GM18858 (cell line): ENCODE measurements around the gene CELSR3.

Source experiments
- ATAC-seq: cut with Tn5 transposase; IDR thresholded peaks from one replicate; pipeline ENCODE4 v1.9.1; 2021; ENCODE audit not compliant: unreplicated experiment

The CELSR3 gene

DNA sequence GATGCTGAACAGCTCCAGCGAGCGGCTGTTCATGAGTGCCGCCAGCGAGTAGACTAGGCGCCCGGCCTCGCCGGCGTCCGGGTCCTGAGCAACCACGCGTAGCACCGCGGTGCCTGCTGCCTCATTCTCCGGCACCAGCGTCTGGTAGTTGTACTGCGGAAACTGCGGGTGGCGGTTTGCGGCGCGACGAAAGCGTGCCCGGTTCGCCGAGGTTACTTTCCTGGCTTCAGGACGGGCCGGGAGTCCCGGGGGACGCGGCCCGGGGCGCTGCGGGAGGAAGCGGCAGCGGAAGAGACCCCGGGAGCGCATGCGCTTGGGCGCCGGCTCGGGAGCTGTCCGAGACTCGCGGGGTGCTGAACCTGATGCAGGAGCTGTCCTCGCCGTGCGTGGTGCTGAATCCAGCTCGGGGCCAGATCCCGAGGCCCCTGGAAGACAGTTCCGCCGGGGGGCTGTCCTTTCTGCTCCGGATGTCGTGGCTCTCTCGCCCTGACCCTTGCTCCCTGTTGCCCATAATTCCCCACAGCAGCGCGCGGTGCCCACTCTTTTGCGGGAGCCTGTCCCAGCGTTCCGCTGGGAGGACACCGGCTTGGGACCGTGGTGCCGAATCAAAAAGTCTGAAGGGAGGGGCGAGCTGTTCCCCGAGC lies 1.1 kb downstream of the CELSR3 start:
- no peak for ATAC-seq

- no peak for ATAC-seq
Measured at GRCh38 chr3:48660800-48661400, 1.8 kb downstream of the CELSR3 start.

DNA sequence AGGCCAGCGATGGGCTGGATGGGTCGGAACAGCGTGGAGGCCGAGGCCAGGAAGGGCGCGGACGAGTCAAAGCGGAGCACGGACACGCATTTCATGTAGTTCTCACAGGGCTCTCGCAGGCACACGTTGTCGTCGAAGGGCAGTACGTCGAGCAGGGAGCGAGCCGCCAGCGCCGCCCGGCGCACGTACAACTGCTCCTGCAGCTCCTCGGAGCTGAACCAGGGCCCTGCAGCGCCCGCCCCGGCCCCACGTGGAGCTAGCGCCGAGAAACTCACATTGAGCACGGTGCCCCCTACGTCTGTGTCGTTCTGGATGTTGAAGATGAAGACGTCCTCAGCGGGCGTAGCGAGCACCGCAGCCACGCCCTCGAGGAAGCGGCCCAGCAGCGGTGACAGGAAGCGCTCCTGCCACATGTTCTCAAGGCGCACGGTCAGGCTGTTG lies 5.8 kb downstream of the CELSR3 start:
- no peak for ATAC-seq

- ATAC-seq, result no peak
Measured at GRCh38 chr3:48656061-48656840, 6.4 kb downstream of the CELSR3 start.

DNA sequence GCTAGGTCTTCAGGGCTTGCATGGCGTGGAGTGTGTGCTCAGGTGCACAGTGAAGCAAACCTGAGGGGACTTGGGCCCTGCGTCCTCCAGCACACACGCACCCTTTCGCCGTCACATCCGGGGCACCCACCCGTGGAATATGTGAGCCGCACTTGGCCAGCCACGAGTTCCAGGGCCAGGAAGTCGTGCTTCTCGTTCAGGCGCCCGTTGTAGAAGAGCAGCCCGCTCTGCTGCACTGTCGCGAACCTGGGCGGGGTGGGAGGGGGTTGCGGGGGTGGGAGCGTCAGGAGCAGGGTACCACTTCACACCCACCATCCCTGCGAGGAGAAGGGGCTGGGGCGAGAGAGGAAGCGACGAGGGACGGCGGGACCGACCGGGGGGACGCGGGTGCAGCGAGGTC lies 7.1 kb downstream of the CELSR3 start:
- no peak for ATAC-seq

- ATAC-seq, result no peak
Measured at GRCh38 chr3:48655063-48655462, 7.6 kb downstream of the CELSR3 start.

DNA sequence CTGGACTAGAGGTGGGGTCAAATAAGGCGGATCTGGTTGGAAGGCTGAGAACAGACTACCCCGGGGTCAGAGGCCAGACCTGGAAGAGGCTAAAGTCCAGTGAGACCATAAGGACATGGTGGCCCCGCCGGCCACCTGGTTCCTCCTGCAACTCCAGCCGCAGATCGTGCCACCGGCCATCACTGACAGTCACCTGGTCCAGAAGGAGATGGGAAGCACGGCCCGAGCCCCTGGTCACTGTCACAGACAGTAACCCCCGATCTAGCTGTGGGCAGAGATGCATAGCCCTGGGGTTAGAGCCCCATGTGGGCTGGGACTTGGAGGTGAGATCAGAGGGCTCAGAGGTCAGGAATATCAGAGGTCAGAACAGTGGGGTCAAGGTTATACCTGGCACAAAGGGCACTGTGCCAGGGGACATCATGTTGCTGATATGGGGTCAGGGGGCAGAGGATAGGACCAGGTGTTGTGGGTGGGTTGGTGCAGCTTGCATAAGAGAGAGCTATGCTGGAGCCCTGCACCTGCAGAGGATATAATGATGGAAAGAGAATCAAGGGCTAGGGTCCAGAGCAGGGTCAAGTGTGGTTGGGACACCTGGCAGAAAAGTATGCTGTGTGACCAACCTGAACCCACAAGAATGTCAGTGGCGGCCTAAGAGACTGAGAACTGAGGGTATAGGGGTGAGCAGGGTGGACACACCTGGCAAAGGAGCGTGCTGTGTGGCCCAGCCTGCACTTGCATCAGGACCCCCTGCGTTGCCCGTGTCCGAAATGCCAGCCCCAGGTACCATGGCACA lies 9.6 kb downstream of the CELSR3 start:
- no peak for ATAC-seq

DNA sequence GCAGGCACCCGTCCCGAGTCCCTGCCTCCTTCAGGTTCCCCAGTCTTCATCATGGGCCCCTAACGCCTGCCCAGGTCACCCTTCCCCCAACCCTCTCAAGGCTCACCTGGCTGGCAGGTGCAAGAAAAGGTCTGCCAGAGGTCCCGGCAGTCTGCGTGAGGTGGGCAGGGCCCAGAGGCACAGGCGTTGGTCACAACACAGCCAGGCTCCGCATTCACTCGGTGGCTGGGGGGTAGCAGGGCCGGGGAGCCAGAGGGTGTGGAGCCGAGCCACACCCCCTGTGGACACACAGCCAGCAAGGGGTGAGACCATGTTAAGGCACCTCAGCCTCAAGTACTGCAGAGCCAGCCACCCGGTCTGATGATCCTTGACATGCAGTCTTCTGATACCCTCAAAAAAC lies 10.9 kb downstream of the CELSR3 start:
- ATAC-seq, result no peak

DNA sequence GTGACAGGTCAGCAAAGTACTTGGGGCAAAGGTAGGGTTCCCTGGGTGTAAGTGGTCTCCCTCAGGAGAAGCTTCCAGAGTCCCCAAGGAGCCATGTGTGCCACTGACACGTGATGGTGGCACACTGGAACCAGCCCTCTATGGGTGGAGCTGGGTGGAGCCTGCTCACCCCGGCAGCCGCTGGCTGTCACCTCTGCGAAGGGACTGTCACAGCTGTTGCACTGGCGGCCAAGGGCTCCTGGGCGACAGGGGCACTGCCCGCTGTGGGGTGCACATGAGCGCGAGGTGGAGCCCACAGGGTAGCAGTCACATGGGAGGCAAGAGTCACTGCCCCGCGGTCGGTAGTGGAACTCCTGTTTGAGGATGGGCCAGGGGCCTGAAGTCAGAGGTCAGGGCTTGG lies 12.0 kb downstream of the CELSR3 start:
- no peak for ATAC-seq

DNA sequence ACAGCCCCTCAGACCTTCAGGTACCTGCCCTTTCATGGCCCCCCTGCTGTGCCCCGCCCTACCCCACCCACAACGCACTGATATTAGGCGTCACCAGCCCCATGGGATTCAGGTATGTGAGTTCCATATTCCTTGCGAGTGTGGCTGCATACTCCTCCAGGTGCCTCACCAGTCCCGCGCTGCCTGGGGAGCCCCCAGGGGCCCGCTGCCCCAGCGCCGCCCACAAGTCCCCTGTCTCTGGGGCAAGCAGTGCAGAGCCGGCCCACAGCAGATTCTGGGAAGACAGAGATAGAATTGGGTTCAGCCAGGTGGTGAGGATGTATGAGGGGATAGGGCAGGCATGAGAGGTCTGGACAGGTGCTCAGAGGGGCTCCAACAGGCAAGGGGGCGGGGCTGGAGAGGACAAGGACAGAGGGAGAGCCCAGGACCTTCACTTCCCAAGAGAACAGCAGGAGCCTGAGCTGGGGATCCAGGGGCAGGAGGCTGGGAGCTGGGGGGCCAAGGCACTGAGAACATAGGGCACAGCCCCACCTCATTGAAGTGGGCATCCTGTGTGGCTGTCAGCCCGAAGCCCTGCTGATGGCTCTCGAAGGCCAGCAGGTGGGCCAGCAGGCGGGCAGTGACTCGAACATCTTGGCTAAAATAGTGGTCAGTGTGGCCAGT lies 14.4 kb downstream of the CELSR3 start:
- no peak for ATAC-seq

- no peak for ATAC-seq
Measured at GRCh38 chr3:48647714-48648113, 15.0 kb downstream of the CELSR3 start.

GRCh38 chr3:48644898-48645760 lies 17.6 kb downstream of the CELSR3 start:
- ATAC-seq, result no peak

DNA sequence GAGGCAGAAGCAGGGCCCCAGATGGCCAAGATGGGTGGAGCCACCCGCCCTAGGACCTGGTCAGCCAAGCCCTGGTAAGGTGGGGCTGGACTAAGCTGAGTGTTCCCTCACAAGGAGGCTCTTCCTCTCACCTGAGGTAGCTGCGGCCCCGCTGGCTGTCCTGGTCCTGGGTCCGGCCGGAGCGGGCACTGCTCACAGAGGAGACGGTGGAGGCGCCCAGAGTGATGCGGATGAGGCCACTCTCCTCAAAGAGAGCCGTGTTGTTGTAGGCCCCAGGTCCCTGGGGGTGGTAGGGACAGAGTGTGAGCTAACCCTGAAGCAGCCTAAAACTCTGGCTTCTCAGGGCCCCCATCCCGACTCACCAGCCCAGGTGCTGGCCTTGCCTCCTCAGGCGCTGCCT lies 20.1 kb downstream of the CELSR3 start:
- ATAC-seq, result no peak

DNA sequence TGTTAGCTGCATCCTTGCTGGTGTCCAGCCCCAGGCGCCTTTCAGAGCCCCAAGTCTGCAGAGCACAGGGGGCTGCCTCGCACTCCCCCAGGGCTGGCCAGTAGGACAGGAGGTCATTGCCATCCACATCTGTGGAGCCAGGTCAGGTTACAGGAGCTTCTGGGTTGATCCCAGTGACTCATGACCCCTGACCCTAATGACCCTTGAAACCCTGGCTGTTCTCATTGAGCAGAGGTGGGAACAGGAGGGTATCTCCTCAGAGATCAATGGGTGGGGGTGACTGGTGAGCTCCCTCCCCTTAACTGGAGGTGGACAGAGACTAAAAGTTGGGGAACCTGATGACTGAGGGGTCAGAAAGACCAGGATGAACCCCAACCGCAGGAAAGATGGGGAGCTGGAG lies 21.3 kb downstream of the CELSR3 start:
- ATAC-seq, result no peak

DNA sequence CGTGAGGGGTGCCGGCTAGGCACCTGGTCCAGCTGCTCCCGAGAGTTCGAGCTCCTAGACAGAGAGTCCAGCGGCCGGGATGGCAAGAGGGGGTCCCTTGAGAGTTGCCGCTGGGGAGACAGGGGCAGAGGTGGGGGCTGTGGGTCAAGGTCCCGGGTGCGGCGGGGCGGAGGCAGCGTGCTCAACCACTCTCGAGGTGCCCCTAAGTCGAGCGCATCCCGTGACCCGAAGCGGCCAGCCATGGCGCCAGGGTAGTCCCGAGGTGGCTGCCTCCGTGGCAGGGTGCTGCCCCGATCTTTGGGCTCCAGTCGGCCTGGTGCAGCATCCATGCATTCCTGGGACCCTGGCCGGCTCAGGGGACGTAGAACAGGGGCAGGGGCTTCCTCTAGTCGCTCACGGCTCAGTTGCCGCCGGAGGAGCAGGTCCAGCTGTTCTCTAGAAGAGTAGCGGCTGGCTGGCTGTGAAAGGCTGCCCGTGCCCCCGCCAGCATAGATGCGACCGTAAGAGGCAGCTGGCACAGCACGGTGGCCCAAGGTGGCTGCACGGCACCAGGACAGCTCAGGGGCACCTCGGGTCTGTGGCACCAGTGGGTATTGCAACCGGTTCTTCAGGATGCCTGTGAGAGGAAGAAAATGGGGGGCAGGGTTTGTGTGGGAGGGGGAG lies 22.6 kb downstream of the CELSR3 start:
- ATAC-seq, result no peak

GRCh38 chr3:48637305-48637704 lies 25.4 kb downstream of the CELSR3 start:
- no peak for ATAC-seq

DNA sequence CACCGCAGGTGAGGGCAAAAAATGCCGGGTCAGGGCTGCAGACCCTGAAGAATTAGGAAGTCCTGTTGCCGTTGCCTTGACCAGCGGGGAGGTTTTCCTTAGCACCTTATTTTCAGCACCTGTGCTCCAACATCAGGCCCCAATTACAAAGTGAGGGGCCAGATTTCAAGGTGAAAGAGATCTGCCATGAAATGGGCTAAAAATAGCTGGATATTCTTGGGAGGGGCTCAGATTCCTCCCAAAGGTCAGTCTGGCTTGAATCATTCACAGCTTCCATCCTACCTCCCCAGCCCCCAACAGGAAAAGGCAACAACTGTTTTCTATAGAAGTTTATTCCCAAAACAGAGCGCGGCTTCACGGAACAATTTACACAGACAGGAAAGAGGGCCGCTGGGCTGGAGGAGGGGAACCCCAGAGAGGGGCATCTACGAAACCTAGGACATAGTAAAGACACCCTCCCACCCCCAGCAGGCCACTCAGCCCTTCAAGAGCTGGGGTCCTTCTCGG lies 26.5 kb downstream of the CELSR3 start:
- no peak for ATAC-seq

DNA sequence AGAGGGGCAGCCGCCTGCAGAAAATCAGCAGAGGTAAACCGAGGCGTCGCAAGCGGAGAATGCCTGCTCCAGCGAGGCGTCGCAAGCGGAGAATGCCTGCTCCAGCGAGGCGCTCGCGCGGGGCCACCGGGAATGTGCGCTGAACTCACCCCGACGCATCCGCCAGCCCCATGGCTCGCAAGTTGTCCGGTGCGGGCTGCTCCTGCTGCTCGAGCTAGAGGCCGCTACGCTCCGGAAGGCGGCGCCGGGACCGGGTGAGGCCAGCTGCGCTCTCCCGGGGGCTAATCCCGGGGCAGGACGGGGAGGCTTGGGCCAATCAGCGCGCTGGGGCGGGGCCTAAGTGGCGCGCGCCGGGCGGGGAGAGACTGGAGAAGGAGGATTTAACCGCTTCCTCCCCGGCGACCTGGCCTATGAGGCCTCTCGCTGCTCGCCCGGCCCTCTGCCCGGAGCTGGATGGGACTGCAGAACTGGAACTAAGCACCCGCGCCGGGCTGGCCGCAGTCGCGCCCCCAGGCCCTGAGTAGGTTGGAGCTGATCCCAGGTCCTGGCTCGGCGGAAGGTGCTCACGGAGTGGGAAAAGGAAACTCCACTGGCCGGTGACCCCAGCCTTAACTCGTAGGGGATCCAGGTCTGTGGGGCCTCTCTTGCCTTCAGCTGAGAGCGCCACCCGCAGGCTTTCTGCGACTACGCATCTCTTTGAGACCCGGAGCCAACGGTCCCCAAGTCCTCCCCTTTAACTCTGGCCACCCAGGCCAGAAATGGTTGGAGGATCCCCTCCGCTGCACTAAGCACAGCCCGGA lies 27.3 kb downstream of the CELSR3 start, which contains the start of gene SLC26A6:
Gene SLC26A6 (minus strand): TSS at position 240 of the 800 bp plus-strand sequence. CDS start 68 bp downstream, at position 172.
- ATAC-seq, result peak; percentile 77
